Liver (tissue), 9 donors: ENCODE measurements around the gene CDK5R1. TPM values are rescaled to one million over a fixed set of nuclear protein-coding genes. Genes with fewer than 3 reads are reported as not detected.
A peak's percentile ranks its signal among the peaks of the same experiment; 100 is the strongest.

Experiments
- DNase-seq: peaks from one replicate; pipeline ENCODE4 v3.0.0-alpha.2; 2017; ENCODE audit warnings: low spot score
- H3K27ac ChIP-seq, 2 donors: one replicate each; pipeline ENCODE4 v1.7.0; 2013; ENCODE audit warnings: inconsistent platforms in 2 of 2, low read length in 2 of 2, control low read depth in 1 of 2, low read depth in 1 of 2, mild to moderate bottlenecking in 1 of 2
- H3K27me3 ChIP-seq, 4 donors: one replicate each; pipeline versions ENCODE4 v1.6.1 to v1.7.0; 2013; ENCODE audit warnings: low read length in 3 of 4, inconsistent platforms in 1 of 4, mild to moderate bottlenecking in 1 of 4, moderate library complexity in 1 of 4; ENCODE audit not compliant: control insufficient read depth in 4 of 4, insufficient read depth in 4 of 4
- H3K36me3 ChIP-seq, 4 donors: one replicate each; pipeline versions ENCODE4 v1.6.1 to v1.7.0; 2013; ENCODE audit warnings: low read length in 3 of 4, mild to moderate bottlenecking in 3 of 4, low read depth in 1 of 4, moderate library complexity in 1 of 4; ENCODE audit not compliant: control insufficient read depth in 4 of 4, insufficient read depth in 3 of 4
- H3K4me1 ChIP-seq, 4 donors: one replicate each; pipeline versions ENCODE4 v1.6.1 to v1.7.0; 2013; ENCODE audit warnings: low read length in 3 of 4, mild to moderate bottlenecking in 3 of 4, moderate library complexity in 1 of 4; ENCODE audit not compliant: control insufficient read depth in 4 of 4, insufficient read depth in 4 of 4
- H3K4me3 ChIP-seq, 3 donors: one replicate each; pipeline versions ENCODE4 v1.6.1 to v1.7.0; 2013; ENCODE audit warnings: low read length in 3 of 3, control low read depth in 1 of 3, low read depth in 1 of 3, mild to moderate bottlenecking in 1 of 3
- H3K9ac ChIP-seq, 2 donors: one replicate each; pipeline ENCODE4 v1.7.0; 2013; ENCODE audit warnings: low read length in 2 of 2, mild to moderate bottlenecking in 2 of 2, moderate library complexity in 2 of 2, control low read depth in 1 of 2, low read depth in 1 of 2
- H3K9me3 ChIP-seq, 4 donors: one replicate each; pipeline versions ENCODE4 v1.6.1 to v1.7.0; 2013; ENCODE audit warnings: low read length in 3 of 4; ENCODE audit not compliant: control insufficient read depth in 4 of 4
- CTCF ChIP-seq: fragments of 150-350 bp; IDR thresholded peaks from 2 replicates; pipeline ENCODE4 v1.5.1; 2017; ENCODE audit warnings: improper control_type of control experiment, low read depth, low read length; ENCODE audit not compliant: missing input control
- FOXA1 ChIP-seq: IDR thresholded peaks from 2 replicates; pipeline ENCODE4 v1.6.1; 2016; ENCODE audit warnings: antibody characterized with exemption
- FOXA2 ChIP-seq: IDR thresholded peaks from 2 replicates; pipeline ENCODE4 v1.6.1; 2016; ENCODE audit warnings: antibody characterized with exemption
- GABPA ChIP-seq, 2 donors: IDR thresholded peaks in 1 of 2; conservative IDR thresholded peaks in 1 of 2; 2 replicates each; pipeline ENCODE4 v1.6.1; 2016; ENCODE audit warnings: antibody characterized with exemption in 2 of 2, mild to moderate bottlenecking in 1 of 2, moderate library complexity in 1 of 2
- HNF4A ChIP-seq, 2 donors: conservative IDR thresholded peaks; 2 replicates each; pipeline ENCODE4 v1.6.1; 2016; ENCODE audit warnings: antibody characterized with exemption in 2 of 2, mild to moderate bottlenecking in 2 of 2
- HNF4G ChIP-seq: IDR thresholded peaks from 2 replicates; pipeline ENCODE4 v1.6.1; 2016; ENCODE audit warnings: antibody characterized with exemption
- MAX ChIP-seq: IDR thresholded peaks from 2 replicates; pipeline ENCODE4 v1.6.1; 2016; ENCODE audit warnings: antibody characterized with exemption
- NR2F2 ChIP-seq: IDR thresholded peaks from 2 replicates; pipeline ENCODE4 v1.6.1; 2016; ENCODE audit warnings: antibody characterized with exemption
- RAD21 ChIP-seq, 2 donors: IDR thresholded peaks; 2 replicates each; pipeline ENCODE4 v1.6.1; 2016; ENCODE audit warnings: antibody characterized with exemption in 2 of 2, mild to moderate bottlenecking in 2 of 2
- REST ChIP-seq: IDR thresholded peaks from 2 replicates; pipeline ENCODE4 v1.6.1; 2016; ENCODE audit warnings: antibody characterized with exemption, mild to moderate bottlenecking
- RXRA ChIP-seq, 2 donors: IDR thresholded peaks; 2 replicates each; pipeline ENCODE4 v1.6.1; 2017 to 2018; ENCODE audit warnings: antibody characterized with exemption in 2 of 2, mild to moderate bottlenecking in 1 of 2
- SP1 ChIP-seq: IDR thresholded peaks from 2 replicates; pipeline ENCODE4 v1.6.1; 2018; ENCODE audit warnings: antibody characterized with exemption, mild to moderate bottlenecking
- TAF1 ChIP-seq: conservative IDR thresholded peaks from 2 replicates; pipeline ENCODE4 v1.6.1; 2016; ENCODE audit warnings: antibody characterized with exemption, mild to moderate bottlenecking
- ZBTB33 ChIP-seq: IDR thresholded peaks from 2 replicates; pipeline ENCODE4 v1.6.1; 2016; ENCODE audit warnings: antibody characterized with exemption
- WGBS: extraction: QIAGEN DNeasy Blood & Tissue Kit; methylation state at CpG from one replicate; pipeline ENCODE4 v1.1.7; 2013; 5-methylcytosine and 5-hydroxymethylcytosine counted together
- polyA plus RNA-seq, 2 donors: library from polyadenylated mRNA; stranded (reverse) in 1 of 2; unstranded in 1 of 2; fragments of 200-250 nt in 1 of 2; fragments of >200 nt in 1 of 2; fragmentation: Nextera tagmentation in 1 of 2; extraction: Ambion mirVana in 1 of 2; gene quantifications; one replicate each; pipeline versions ENCODE4 v1.2.1 to v1.2.3, GENCODE V29; 2013 to 2015
- total RNA-seq, 2 donors: library from RNA; depleted of rRNA; stranded (reverse); fragments of >200 nt; gene quantifications; one replicate each; pipeline ENCODE4 v1.2.3, GENCODE V29; 2014
- donor health status: healthy.
- donor health status: healthy.
- donor health status: healthy.
- donor health status: healthy.
- donor health status: healthy.

Gene CDK5R1
- total and polyA plus RNA-seq, 4 donors = 0.08 to 0.93 (median 0.64) TPM

- Histone ChIP-seq H3K9me3 (no peaks in the 10 kb centered on the region), H3K27me3 (no peaks in the 10 kb centered on the region), H3K27ac (no peak overlapping the region), H3K4me1 (peaks cover 2 to 15% (median 3%) of the 10 kb centered on the region in 4 donors), H3K9ac (no peak overlapping the region), H3K4me3 (no peak overlapping the region), H3K36me3 (no peaks in the 10 kb centered on the region)
- 95% methylated on average over 5 of the region's 7 CpGs for WGBS
- TF ChIP-seq RXRA (IDR thresholded peaks at IDR 0.05) = no peak
- no peak for TF ChIP-seq FOXA2
- TF ChIP-seq NR2F2 = no peak
- TF ChIP-seq FOXA1 = no peak
- TF ChIP-seq SP1 = no peak
- TF ChIP-seq REST = no peak
- no peak for TF ChIP-seq ZBTB33
- no peak for TF ChIP-seq TAF1
- no peak for DNase-seq
These were observed 31.2 kb downstream of the CDK5R1 start for GRCh38 chr17:32517982-32518381.

GRCh38 chr17:32518646-32519227 lies 31.9 kb downstream of the CDK5R1 start:
- H3K9ac ChIP-seq = no peak overlapping the region
- no peak for DNase-seq
- H3K4me3 ChIP-seq = peak overlapping the region in 1 of 3 donors; percentile 46
- no peaks in the 10 kb centered on the region for H3K27me3 ChIP-seq
- TF ChIP-seq HNF4G (no peak), RAD21 (IDR thresholded peaks at IDR 0.05) (no peak), MAX (no peak), GABPA (IDR thresholded peaks at IDR 0.05 in 1 of 2, conservative IDR thresholded peaks at IDR 0.05 in 1 of 2) (no peak), CTCF (no peak), HNF4A (conservative IDR thresholded peaks at IDR 0.05) (no peak), TAF1 (no peak), NR2F2 (no peak), RXRA (IDR thresholded peaks at IDR 0.05) (no peak), FOXA1 (no peak)
- WGBS = 66% methylated on average over 31 of the region's 31 CpGs
- no peak overlapping the region for H3K27ac ChIP-seq
- H3K4me1 ChIP-seq = peaks cover 2 to 15% (median 3%) of the 10 kb centered on the region in 4 donors
- no peaks in the 10 kb centered on the region for H3K36me3 ChIP-seq
- no peaks in the 10 kb centered on the region for H3K9me3 ChIP-seq
